Ectodermal cell (in vitro differentiated cells): ENCODE results near the gene CAP2.
"Not testable (repeated sequence)": the region's sequence is repeated elsewhere in the genome, so short reads cannot be mapped to it uniquely, and the experiment has no call there.

Experiments
- H3K27ac ChIP-seq: 2 replicates; pipeline ENCODE4 v1.7.0; 2013; ENCODE audit warnings: mild to moderate bottlenecking, low read depth, low read length; ENCODE audit not compliant: insufficient read depth, poor library complexity, severe bottlenecking
- H3K27me3 ChIP-seq: 2 replicates; pipeline ENCODE4 v1.7.0; 2013; ENCODE audit warnings: mild to moderate bottlenecking, low read length; ENCODE audit not compliant: insufficient read depth, control insufficient read depth, poor library complexity, severe bottlenecking
- H3K36me3 ChIP-seq: one replicate; pipeline ENCODE4 v1.7.0; 2013; ENCODE audit warnings: low read length; ENCODE audit not compliant: control insufficient read depth, insufficient read depth
- H3K4me1 ChIP-seq: one replicate; pipeline ENCODE4 v1.7.0; 2013; ENCODE audit warnings: low read length; ENCODE audit not compliant: control insufficient read depth, insufficient read depth
- H3K4me3 ChIP-seq: 2 replicates; pipeline ENCODE4 v1.7.0; 2013; ENCODE audit warnings: low read depth, low read length, control low read depth; ENCODE audit not compliant: insufficient read depth
- H3K9me3 ChIP-seq: 2 replicates; pipeline ENCODE4 v1.7.0; 2013; ENCODE audit warnings: mild to moderate bottlenecking, low read length, moderate library complexity; ENCODE audit not compliant: control insufficient read depth
- WGBS, 2 experiments: methylation state at CpG; one replicate each; pipeline ENCODE4 v1.1.7; 2013; ENCODE audit warnings: missing lambda C conversion rate in 2 of 2; 5-methylcytosine and 5-hydroxymethylcytosine counted together

CAP2 gene

DNA sequence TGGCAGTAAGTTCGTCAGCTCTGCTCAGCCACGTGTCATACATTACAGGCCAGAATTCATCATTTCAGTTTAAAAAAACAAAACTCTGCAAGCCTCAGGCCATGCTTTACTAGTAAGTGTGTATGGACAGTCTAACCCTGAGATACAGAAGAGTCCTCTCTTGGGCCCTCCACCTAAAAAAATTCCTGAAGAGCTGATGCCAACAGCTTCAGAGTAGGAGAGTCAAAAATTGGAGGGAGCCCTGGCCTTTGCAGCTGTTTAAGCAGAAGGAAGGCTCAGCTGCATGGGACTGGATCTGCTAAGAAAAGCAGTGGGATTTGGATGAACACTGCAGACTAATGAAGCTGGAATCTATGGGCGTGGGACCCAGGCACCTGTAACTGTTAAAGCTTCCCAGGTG lies 159.5 kb downstream of the CAP2 start:
- no peaks in the 10 kb centered on the region for H3K27me3 ChIP-seq
- H3K27ac ChIP-seq: no peak overlapping the region
- WGBS, 2 experiments: 95 to 97% methylated on average over 3 of the region's 3 CpGs
- H3K4me1 ChIP-seq: no peaks in the 10 kb centered on the region
- H3K4me3 ChIP-seq: no peak overlapping the region
- no peaks in the 10 kb centered on the region for H3K9me3 ChIP-seq
- no peaks in the 10 kb centered on the region for H3K36me3 ChIP-seq

DNA sequence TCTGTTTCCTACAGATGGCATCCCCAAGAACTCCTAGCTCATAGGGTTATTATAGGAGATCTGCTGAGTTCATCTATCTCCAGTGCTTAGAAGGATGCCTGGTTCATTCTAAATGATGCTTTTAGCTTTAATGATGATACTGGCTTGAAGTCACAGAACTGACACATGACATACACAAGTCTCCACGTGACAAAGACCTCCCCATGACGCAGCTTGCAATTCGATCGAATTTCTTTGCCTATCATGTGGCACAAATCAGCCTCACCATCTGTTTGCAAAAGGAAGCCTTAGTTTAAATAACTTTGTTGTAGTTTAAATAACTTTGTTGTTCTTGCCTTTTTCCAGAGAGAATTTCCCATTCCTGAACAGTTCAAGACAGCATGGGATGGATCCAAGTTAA lies 162.6 kb downstream of the CAP2 start:
- 95 to 96% methylated on average over 4 of the region's 4 CpGs for WGBS, 2 experiments
- Histone ChIP-seq H3K9me3 (no peaks in the 10 kb centered on the region), H3K4me3 (no peak overlapping the region), H3K27me3 (no peaks in the 10 kb centered on the region), H3K4me1 (no peaks in the 10 kb centered on the region), H3K27ac (no peak overlapping the region), H3K36me3 (no peaks in the 10 kb centered on the region)

DNA sequence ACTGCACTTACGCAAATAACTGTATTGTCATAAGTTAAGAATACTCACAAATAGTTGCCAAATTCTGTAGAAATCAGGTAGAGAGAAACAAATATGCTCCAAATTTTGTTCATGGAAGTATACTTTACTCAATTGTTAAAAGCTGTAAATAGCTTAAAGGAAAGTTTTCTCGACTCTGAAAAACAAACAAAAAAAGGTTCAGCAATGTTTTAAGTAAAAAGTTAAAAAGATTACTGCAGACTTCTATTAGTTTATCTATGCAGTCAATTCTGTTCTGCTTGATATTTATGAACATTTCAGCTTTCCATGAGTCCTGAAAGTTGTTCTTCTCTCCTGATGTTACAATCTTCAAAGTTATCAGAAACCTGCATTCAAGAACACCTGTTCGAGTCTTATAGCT lies 169.2 kb downstream of the CAP2 start:
- H3K36me3 ChIP-seq: no peaks in the 10 kb centered on the region
- H3K9me3 ChIP-seq: peaks cover 4% of the 10 kb centered on the region
- H3K4me3 ChIP-seq: no peak overlapping the region
- WGBS, 2 experiments: 91 to 94% methylated on average over 2 to 3 of the region's 3 CpGs
- no peaks in the 10 kb centered on the region for H3K27me3 ChIP-seq
- no peaks in the 10 kb centered on the region for H3K4me1 ChIP-seq
- H3K27ac ChIP-seq: no peak overlapping the region

DNA sequence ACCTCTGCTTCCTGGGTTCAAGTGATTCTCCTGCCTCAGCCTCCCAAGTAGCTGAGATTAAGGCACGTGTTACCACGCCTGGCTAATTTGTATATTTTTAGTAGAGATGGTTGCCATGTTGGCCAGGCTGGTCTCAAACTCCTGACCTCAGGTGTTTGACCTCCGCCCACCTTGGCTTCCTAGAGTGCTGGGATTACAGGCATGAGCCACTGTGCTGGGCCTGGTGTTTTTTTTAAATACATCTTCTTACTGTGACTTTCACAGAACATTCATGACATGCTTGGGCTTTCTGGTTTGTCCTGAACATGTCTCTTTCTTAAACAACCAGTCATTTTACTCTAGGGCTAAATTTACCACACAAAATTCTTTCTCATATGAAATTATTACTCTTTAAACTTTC lies 172.0 kb downstream of the CAP2 start:
- Histone ChIP-seq H3K36me3 (no peaks in the 10 kb centered on the region), H3K27ac (no peak overlapping the region), H3K4me3 (no peak overlapping the region), H3K27me3 (no peaks in the 10 kb centered on the region), H3K9me3 (peaks cover 4% of the 10 kb centered on the region), H3K4me1 (no peaks in the 10 kb centered on the region)
- whole genome bisulfite sequencing, 2 experiments: 92 to 94% methylated on average over 3 of the region's 3 CpGs

DNA sequence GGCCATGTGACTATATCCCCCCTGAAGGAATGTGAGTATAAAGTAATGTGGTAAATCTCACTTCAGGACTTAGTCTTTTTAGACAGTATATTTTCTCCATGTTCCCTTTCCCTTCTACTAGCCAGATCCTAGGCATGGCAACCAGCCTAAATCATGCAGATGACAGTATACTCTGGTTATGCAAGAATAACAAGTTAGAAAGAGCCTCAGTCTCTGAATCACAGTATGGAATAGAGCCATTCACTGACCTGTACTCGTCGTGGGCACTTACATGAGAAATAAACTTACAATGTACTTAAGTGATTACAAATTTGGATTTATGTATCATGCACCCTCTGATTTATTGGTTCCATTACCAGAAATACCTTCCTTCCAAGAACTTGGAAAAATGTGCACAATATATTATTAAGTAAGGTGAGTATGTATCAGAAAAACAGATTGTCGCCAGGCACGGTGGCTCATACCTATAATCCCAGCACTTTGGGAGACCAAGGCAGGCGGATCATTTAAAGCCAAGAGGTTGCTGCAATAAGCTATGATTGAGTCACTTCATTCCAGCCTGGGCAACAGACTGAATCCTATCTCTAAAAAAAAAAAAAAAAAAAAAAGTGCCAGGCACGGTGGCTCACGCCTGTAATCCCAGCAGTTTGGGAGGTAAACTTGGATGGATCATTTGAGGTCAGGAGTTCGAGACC lies 181.6 kb downstream of the CAP2 start:
- 90 to 92% methylated on average over 6 to 8 of the region's 8 CpGs for WGBS, 2 experiments
- no peaks in the 10 kb centered on the region for H3K36me3 ChIP-seq
- H3K27ac ChIP-seq: no peak overlapping the region
- H3K4me3 ChIP-seq: no peak overlapping the region
- H3K27me3 ChIP-seq: no peaks in the 10 kb centered on the region
- H3K4me1 ChIP-seq: no peaks in the 10 kb centered on the region
- peaks cover 2% of the 10 kb centered on the region for H3K9me3 ChIP-seq

DNA sequence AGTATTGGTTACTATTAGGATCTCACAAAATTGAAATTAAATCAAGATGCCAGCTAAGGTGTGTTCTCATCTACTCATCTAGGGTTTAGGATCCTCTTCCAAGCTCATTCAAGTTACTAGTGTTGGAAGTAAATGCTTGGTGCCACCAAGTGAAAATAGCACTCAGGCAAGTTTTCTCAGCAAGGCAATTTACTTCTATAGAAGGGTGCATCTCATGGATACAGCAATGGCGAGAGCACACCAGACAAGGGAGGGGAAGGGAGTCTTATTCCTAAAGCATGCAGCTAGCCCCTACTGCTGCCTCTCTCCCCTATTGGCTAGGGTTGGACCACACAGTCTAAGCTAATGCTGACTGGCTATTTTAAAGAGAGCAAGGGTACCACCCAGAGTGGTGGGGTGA lies 183.7 kb downstream of the CAP2 start:
- H3K27me3 ChIP-seq: no peaks in the 10 kb centered on the region
- WGBS, 2 experiments: 89 to 93% methylated on average over 1 of the region's 1 CpG
- no peaks in the 10 kb centered on the region for H3K36me3 ChIP-seq
- no peak overlapping the region for H3K4me3 ChIP-seq
- H3K27ac ChIP-seq: no peak overlapping the region
- peaks cover 2% of the 10 kb centered on the region for H3K9me3 ChIP-seq
- no peaks in the 10 kb centered on the region for H3K4me1 ChIP-seq

DNA sequence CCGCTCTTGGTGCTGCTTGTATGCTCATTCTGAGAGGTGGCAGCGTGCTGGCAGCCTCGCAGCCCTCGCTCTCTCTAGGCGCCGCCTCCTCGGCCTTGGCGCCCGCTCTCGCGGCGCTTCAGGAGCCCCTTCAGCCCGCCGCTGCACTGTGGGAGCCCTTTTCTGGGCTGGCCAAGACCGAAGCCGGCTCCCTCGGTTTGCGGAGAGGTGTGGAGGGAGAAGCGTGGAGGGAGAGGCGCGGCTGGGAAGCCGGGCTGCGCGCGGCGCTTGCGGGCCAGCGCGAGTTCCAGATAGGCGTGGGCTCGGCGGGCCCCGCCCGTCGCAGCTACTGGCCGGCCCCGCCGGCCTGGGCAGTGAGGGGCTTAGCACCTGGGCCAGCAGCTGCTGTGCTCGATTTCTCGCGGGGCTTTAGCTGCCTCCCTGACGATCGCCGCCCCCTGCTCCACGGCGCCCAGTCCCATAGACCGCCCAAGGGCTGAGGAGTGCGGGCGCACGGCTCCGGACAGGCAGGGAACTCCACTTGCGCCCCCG lies 187.2 kb downstream of the CAP2 start:
- 52% methylated on average over 53 of the region's 53 CpGs for WGBS, 2 experiments
- peak overlapping the region; percentile 33 for H3K4me3 ChIP-seq

DNA sequence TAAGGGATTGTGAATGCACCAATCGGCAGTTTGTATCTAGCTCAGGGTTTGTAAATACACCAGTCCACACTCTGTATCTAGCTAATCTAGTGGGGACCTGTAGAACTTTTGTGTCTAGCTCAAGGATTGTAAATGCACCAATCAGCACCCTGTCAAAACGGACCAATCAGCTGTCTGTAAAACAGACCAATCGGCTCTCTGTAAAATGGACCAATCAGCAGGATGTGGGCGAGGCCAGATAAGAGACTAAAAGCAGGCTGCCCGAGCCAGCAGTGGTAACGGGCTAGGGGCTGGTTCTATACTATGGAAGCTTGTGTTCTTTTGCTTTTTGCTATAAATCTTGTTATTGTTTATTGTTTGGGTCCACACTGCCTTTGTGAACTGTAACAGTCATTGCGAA lies 187.9 kb downstream of the CAP2 start:
- H3K4me3 ChIP-seq, H3K9me3 ChIP-seq, H3K36me3 ChIP-seq, H3K27me3 ChIP-seq, H3K4me1 ChIP-seq, H3K27ac ChIP-seq: not testable (repeated sequence)
- WGBS, 2 experiments: 96 to 97% methylated on average over 7 of the region's 7 CpGs

More for the DNA sequence above, 187.2 kb downstream of the CAP2 start:
- H3K36me3 ChIP-seq: no peaks in the 10 kb centered on the region
- no peak overlapping the region for H3K27ac ChIP-seq
- H3K27me3 ChIP-seq: no peaks in the 10 kb centered on the region
- H3K4me1 ChIP-seq: no peaks in the 10 kb centered on the region
- H3K9me3 ChIP-seq: peaks cover 2% of the 10 kb centered on the region

DNA sequence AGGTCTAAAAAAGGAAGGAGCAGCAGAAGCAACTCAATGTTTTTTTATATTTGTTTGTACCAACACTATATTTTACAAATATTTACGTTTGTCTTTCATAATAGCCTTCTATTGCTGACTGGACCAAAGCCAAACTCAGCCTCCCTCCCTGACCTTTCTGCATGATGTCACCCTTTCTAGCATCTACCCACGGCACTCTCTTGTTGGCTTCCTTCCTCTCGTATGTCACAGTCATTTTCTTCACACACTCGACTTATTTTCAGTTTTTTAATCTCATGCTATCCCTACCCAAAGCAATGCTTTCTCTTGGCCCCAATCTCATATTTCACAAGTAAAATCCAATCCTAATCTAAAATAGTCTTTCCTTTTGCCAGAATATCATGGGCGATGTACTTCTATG lies 190.4 kb downstream of the CAP2 start:
- WGBS, 2 experiments: 68 to 69% methylated on average over 5 of the region's 5 CpGs

DNA sequence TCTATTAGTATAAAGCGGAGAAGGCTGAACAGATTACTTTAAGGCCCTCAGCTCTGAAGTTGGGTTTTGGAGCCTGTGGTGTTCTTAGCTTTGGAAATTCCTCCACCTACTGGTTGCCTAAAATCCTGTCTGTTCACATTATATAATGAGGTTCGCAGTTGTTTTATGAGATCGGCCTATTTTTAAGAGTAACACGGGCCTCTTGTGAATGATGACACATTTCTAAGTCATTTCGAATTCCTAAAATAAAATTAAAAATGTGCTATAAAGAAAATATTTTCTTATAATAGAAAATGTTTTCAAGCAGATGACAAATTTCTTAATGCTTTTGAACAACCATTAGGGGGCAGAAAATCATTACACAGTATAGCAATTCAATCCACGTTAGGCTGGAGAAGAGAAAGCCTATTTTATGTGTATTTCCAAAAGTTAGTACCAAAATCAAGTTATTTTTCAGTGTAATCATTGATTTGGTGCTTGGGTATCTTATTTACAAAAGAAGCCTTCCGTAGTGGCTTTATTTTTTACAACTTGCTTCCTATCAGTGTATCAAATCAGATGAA lies 190.9 kb downstream of the CAP2 start:
- no peak overlapping the region for H3K27ac ChIP-seq
- H3K36me3 ChIP-seq: no peaks in the 10 kb centered on the region
- 30 to 35% methylated on average over 4 to 5 of the region's 7 CpGs for WGBS, 2 experiments
- no peaks in the 10 kb centered on the region for H3K27me3 ChIP-seq
- no peaks in the 10 kb centered on the region for H3K4me1 ChIP-seq
- H3K9me3 ChIP-seq: no peaks in the 10 kb centered on the region
- H3K4me3 ChIP-seq: no peak overlapping the region

More for the DNA sequence above, 190.4 kb downstream of the CAP2 start:
- Histone ChIP-seq H3K36me3 (no peaks in the 10 kb centered on the region), H3K4me3 (no peak overlapping the region), H3K9me3 (no peaks in the 10 kb centered on the region), H3K27ac (no peak overlapping the region), H3K4me1 (no peaks in the 10 kb centered on the region), H3K27me3 (no peaks in the 10 kb centered on the region)
